ENCODE data around the gene PLA1A. TPM values are rescaled to one million over a fixed set of nuclear protein-coding genes. Genes with fewer than 3 reads are reported as not detected.
"Not testable (repeated sequence)": the region's sequence is repeated elsewhere in the genome, so short reads cannot be mapped to it uniquely, and the experiment has no call there.

Gene PLA1A, protein sequence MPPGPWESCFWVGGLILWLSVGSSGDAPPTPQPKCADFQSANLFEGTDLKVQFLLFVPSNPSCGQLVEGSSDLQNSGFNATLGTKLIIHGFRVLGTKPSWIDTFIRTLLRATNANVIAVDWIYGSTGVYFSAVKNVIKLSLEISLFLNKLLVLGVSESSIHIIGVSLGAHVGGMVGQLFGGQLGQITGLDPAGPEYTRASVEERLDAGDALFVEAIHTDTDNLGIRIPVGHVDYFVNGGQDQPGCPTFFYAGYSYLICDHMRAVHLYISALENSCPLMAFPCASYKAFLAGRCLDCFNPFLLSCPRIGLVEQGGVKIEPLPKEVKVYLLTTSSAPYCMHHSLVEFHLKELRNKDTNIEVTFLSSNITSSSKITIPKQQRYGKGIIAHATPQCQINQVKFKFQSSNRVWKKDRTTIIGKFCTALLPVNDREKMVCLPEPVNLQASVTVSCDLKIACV
- total RNA-seq: 0.12 and 0.41 TPM in 2 replicates

- intact Hi-C loops (cut with micrococcal nuclease): loop anchor here (2.0 kb wide), 2 partner anchors 15 to 41 kb away; no protein-coding TSS in a partner anchor
Measured at GRCh38 chr3:119597548-119598288, at the start of gene PLA1A. Gene PLA1A (plus strand): TSS chr3:119597885. CDS start chr3:119597914, 29 bp downstream.

DNA sequence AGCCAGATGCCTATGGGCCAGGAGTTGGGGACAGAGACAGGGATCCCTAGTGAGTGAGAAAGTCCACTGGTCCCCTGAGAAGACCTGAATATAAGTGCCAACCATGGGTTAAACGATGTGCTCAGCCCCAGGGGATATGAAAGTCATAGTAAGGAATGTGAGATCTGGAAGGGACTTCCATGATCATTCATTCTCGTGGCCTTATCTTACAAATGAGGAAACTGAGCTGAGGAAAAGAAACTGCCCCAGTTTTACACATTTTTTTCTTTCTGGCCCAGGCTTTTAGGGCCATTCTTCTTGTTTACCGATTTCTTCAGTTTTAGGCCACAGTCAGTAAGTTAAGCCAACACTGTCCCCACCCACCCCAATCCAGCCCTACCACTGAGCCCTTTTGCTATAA, 49.3 kb upstream of the PLA1A start:
- intact Hi-C loops (cut with micrococcal nuclease): no loop called here

DNA sequence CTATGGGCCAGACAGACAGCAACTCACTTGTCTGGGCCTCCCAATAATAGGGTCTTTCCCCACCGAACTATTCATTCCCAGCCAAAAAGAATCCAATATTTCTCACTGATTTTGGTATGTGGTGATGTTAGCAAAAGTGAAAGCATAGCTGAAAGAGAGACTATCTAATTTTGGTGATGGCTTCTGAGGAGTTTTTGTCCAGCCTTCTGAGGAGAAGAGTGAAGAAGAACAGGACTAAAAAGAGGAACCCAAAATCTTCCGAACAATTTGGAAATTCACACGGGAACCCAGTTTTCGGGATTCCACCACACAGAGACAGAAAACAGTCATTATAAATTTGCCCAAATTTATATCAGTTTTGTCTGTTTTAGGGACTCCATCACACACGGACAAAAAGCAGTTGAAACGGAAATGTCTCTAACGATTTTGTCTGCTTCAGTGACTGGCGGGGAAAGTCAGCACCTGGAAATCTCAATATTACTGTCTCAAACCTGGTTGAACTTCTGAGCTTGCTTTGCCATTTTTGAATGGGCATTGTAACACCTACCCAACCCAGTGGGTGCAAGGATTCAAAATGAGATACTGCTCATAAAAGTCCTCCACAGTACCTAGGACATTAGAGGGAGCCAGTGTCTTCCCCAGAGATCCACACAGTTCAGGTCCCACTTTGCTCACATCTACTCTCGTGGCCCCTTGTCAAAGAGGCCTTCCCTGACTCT, 47.3 kb upstream of the PLA1A start:
- intact Hi-C loops (cut with micrococcal nuclease): no loop called here

DNA sequence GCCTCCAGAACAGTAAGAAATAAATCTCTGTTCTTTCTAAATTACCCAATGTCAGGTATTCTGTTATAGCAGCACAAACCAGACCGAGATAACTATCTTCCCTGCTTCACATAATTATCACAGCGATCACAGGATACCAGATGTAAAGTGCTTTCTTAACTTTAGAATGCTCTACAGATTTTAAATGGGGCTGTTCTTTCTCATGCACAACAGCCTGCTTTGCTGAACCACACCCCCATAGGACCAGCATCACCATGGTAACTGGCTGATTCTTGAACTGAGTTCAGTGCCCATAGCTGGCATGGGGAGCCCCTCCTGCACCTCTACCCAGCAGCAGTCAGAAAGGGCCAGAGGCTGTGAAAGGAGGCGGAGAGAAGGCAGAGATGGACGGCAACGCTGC, 46.1 kb upstream of the PLA1A start:
- intact Hi-C loops (cut with micrococcal nuclease): no loop called here

DNA sequence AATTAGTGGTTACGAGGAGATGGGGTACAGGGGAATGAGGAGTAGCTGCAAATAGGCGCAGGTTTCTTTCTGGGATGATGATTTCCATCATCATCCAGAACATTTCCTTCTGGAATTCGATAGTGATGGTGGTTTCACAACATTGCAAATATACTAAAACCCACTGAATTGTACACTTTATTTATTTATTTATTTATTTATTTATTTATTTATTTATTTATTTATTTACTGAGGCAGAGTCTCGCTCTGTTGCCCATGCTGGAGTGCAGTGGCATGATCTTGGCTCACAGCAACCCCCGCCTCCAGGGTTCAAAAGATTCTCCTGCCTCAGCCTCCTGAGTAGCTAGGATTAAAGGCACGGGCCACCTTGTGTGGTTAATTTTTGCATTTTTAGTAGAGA, 44.8 kb upstream of the PLA1A start:
- intact Hi-C loops (cut with micrococcal nuclease): not testable (repeated sequence)

DNA sequence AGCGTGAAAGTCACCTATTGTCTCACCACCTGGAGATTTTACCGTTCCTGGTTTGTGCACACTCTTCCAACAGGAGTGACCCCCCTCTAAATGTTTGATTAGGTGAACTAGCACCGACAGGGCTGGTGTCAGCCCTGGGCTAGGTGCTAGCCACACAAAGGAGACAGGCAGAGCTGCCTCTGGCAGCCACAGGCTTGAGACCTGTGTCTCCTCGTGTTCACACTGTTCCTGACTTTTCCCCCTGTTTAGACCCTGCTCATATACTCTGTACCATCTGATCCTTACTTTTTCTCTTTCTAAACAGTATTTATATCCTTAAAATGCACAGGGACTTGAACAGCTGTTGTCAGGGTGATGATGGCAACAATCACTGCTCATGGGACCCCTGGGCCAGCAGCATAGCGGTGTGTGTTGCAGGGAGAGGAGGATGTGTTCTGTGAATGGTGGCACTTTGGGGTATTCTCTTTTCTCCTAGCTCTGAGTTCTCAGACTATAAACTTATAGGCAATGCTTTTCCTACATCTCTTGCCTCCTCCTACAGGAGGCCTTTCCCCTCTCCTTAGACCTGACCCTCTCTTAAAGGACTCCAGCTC, 43.8 kb upstream of the PLA1A start:
- intact Hi-C loops (cut with micrococcal nuclease): no loop called here

- intact Hi-C loops (cut with micrococcal nuclease): loop anchor here (5.0 kb wide), 3 partner anchors 173 to 263 kb away; partner anchors contain the start of gene ARHGAP31
Measured at GRCh38 chr3:119555309-119555735, 42.4 kb upstream of the PLA1A start.

DNA sequence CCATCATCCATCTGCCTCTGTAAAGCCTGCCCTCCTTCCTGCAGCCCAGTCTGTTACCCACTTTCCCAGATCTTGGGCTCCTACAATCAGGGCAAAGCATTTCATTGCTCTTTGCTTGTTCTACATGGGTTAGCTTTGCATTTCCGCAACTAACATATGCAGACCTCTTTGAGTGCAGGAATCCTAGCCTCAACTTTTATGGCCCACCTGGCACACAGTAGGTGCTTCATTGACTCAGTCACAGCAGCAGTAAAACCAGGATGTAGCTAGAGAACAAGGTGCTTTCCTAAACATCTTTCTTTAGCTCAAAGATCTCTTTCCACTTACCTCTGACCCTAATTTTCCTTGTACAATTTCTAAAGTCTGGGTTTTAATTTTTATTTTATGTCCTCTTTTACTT, 41.8 kb upstream of the PLA1A start:
- intact Hi-C loops (cut with micrococcal nuclease): loop anchor here (5.0 kb wide), 3 partner anchors 174 to 264 kb away; partner anchors contain the start of gene ARHGAP31

DNA sequence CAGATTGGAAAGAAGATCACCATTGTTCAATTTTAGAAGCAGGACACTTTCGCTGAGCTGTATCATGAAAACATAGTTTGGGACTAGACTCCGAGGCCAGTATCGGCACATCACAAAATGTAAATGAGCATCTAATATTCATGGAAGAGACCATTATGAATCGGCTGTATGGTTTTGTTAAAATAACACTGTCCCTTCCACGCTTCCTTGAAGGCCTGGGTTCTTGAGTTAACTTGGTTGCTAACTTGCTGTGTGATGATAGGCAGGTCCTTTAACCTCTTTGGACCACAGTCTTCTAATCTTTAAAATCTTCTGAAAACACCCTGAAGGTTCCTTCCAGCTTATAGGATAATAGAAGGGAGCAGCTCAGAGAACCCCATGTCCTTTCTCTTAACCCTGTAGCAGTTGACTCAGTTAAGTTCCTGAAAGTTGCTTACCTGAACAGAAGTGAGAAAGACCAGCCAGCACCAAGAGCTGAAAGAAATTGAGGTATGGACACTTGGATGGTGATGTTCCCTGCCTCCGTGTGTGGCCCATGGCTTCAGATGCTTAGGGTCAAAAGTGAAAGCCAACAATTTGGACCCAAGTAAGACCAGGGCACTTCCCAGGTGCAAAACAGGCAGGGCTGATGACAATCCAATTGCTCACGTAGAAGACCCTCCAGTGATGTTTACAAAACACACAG, 40.4 kb upstream of the PLA1A start:
- intact Hi-C loops (cut with micrococcal nuclease): loop anchor here (5.0 kb wide), 3 partner anchors 175 to 265 kb away; partner anchors contain the start of gene ARHGAP31

- intact Hi-C loops (cut with micrococcal nuclease): loop anchor here (2.0 to 5.0 kb wide), 6 partner anchors 51 to 537 kb away; partner anchors contain the start of genes ARHGAP31, B4GALT4 and GSK3B
Measured at GRCh38 chr3:119557877-119558269, 39.8 kb upstream of the PLA1A start.

GRCh38 chr3:119558626-119559317, 38.9 kb upstream of the PLA1A start:
- intact Hi-C loops (cut with micrococcal nuclease): loop anchor here (1.0 to 5.0 kb wide), 15 partner anchors 22 to 676 kb away; partner anchors contain the start of genes ARHGAP31, B4GALT4, GSK3B and TIMMDC1

- intact Hi-C loops (cut with micrococcal nuclease): loop anchor here (1.0 to 5.0 kb wide), 15 partner anchors 21 to 677 kb away; partner anchors contain the start of genes ARHGAP31, B4GALT4, GSK3B and TIMMDC1
Measured at GRCh38 chr3:119559441-119559963, 38.2 kb upstream of the PLA1A start, which contains the start of gene CD80. Gene CD80 (minus strand): TSS chr3:119559614. CDS start chr3:119557728, 1,886 bp downstream.

GRCh38 chr3:119560160-119560559, 37.5 kb upstream of the PLA1A start:
- intact Hi-C loops (cut with micrococcal nuclease): no loop called here

DNA sequence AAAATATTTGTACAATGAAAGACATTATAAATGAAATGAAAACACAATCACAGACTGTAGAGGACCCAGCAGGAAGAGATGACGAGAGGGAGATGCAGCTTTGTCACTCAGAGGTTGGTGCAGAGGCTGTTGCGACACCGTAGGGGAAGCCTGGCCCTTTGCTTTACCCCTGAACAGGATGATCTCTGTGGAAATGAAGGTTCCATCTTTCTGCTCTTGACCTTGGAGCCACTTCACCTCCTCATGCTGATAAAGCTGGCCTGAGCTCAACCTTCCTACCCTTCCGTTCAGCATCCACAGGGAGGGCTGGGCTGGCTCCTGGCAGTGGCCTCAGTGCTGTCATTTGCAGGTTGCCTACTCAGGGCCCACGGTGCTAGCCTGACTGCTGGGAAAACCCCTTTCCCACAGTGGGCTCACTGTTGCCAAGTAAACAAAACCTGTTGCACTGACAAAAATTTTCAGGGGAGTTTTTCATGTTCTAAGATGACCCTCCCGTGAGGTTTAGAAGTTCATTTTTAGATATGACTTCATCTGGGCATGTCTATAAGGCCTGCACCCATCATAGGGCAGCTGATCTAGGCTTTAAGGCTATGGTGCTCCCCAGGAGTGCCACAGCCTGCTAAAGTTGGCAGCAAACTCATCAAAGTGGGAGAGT, 35.3 kb upstream of the PLA1A start:
- intact Hi-C loops (cut with micrococcal nuclease): loop anchor here (1.0 kb wide), 3 partner anchors 76 to 533 kb away; no protein-coding TSS in a partner anchor

DNA sequence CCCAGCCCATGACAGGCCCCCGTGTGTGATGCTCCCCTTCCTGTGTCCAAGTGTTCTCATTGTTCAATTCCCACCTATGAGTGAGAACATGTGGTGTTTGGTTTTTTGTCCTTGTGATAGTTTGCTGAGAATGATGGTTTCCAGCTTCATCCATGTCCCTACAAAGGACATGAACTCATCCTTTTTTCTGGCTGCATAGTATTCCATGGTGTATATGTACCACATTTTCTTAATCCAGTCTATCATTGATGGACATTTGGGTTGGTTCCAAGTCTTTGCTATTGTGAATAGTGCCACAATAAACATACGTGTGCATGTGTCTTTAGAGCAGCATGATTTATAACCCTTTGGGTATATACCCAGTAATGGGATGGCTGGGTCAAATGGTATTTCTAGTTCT, 34.4 kb upstream of the PLA1A start:
- intact Hi-C loops (cut with micrococcal nuclease): not testable (repeated sequence)

- intact Hi-C loops (cut with micrococcal nuclease): no loop called here
Measured at GRCh38 chr3:119569156-119569555, 28.5 kb upstream of the PLA1A start.

- intact Hi-C loops (cut with micrococcal nuclease): no loop called here
Measured at GRCh38 chr3:119570229-119570628, 27.5 kb upstream of the PLA1A start.

DNA sequence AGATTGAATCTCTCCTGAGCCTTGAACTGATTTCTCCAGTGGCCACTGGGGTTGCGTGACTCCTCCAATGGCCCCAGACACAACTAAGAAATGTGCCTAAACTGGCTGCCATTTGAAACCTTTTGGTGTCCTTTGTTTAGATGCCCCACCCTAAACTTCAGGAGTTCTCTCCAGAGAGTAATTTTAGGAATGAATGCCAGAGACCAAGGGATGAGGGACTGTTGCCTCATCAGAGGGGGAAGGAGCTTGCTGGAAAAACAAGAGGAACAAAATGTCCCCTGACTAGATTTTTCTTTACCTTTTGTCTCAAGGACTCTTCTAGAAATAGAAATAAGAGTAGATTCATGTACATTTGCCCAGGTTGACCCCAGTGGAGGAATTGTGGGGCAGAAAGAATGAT, 26.5 kb upstream of the PLA1A start:
- intact Hi-C loops (cut with micrococcal nuclease): no loop called here

Data from T-helper 1 cell treated with Interleukin-12 subunit alpha and Interleukin-12 subunit beta and Interleukin-4 antibody, amounts not matched to agents 30 ng/mL and 1 ng/mL, for 36 hours (primary cell).